ENCODE data around the gene HOXD11.

The HOXD11 gene

GRCh38 chr2:176148751-176149421 lies 41.8 kb downstream of the HOXD11 start:
- DNase-seq (ENCODE audit: low read depth in 2 of 2): no peak

GRCh38 chr2:176149481-176149938 lies 42.4 kb downstream of the HOXD11 start:
- DNase-seq (ENCODE audit: low read depth in 2 of 2): no peak

- DNase-seq (ENCODE audit: low read depth in 2 of 2): no peak
Observed at GRCh38 chr2:176149939-176150583, 43.0 kb downstream of the HOXD11 start.

GRCh38 chr2:176150584-176151441 lies 43.7 kb downstream of the HOXD11 start:
- no peak for DNase-seq (ENCODE audit: low read depth in 2 of 2)

- DNase-seq (ENCODE audit: low read depth in 2 of 2): no peak
Observed at GRCh38 chr2:176151442-176152287, 44.6 kb downstream of the HOXD11 start, which contains the start of gene HOXD4. Gene HOXD4 (plus strand): TSS chr2:176151550. CDS start chr2:176151634, 84 bp downstream.

- no peak for DNase-seq (ENCODE audit: low read depth in 2 of 2)
Observed at GRCh38 chr2:176152350-176153181, 45.5 kb downstream of the HOXD11 start.

GRCh38 chr2:176154576-176155252 lies 47.6 kb downstream of the HOXD11 start:
- DNase-seq (ENCODE audit: low read depth in 2 of 2): no peak

- no peak for DNase-seq (ENCODE audit: low read depth in 2 of 2)
Observed at GRCh38 chr2:176155356-176156044, 48.4 kb downstream of the HOXD11 start.

GRCh38 chr2:176156301-176156806 lies 49.3 kb downstream of the HOXD11 start:
- DNase-seq (ENCODE audit: low read depth in 2 of 2): no peak

GRCh38 chr2:176156807-176157498 lies 49.9 kb downstream of the HOXD11 start, which contains the start of gene HOXD3:
Gene HOXD3 (plus strand): TSS chr2:176157307. CDS start chr2:176169115, 11,808 bp downstream.
- DNase-seq (ENCODE audit: low read depth in 2 of 2): no peak

GRCh38 chr2:176157499-176158185 lies 50.6 kb downstream of the HOXD11 start:
- DNase-seq (ENCODE audit: low read depth in 2 of 2): no peak

- no peak for DNase-seq (ENCODE audit: low read depth in 2 of 2)
Observed at GRCh38 chr2:176158186-176158591, 51.1 kb downstream of the HOXD11 start.

GRCh38 chr2:176158855-176159662 lies 52.0 kb downstream of the HOXD11 start:
- no peak for DNase-seq (ENCODE audit: low read depth in 2 of 2)

Measured in stimulated activated CD8-positive, alpha-beta memory T cell treated with anti-CD3 and anti-CD28 coated beads, Interleukin-15, amount 100 ng/mL, for 4 hours (primary cell).